Adrenal gland (tissue), 12 donors: ENCODE data around the gene TTC3. TPM values are rescaled to one million over a fixed set of nuclear protein-coding genes. Genes with fewer than 3 reads are reported as not detected.

Experiments used
- DNase-seq, 7 donors: peaks; one replicate each; pipeline ENCODE4 v3.0.0-alpha.2; 2019 to 2020
- H3K27ac ChIP-seq, 5 donors: fragments of 200-600 bp; sonication (generic) in 4 of 5; 1 replicate in 3 of 5; 2 replicates in 2 of 5; pipeline versions ENCODE4 v1.5.1 to v1.8.0; 2016 to 2020; ENCODE audit warnings: mild to moderate bottlenecking in 1 of 5
- H3K27me3 ChIP-seq: fragments of 200-600 bp; 2 replicates; pipeline ENCODE4 v1.8.0; 2021
- H3K36me3 ChIP-seq, 2 donors: fragments of 200-600 bp; replicated peaks in 1 of 2; 1 replicate in 1 of 2; 2 replicates in 1 of 2; pipeline versions ENCODE4 v1.5.1 to v1.8.0; 2018 to 2022
- H3K4me1 ChIP-seq, 2 donors: fragments of 200-600 bp; replicated peaks in 1 of 2; 1 replicate in 1 of 2; 2 replicates in 1 of 2; pipeline versions ENCODE4 v1.5.1 to v1.8.0; 2018 to 2021
- H3K4me3 ChIP-seq, 4 donors: fragments of 200-600 bp; sonication (generic) in 3 of 4; one replicate each; pipeline ENCODE4 v1.5.1; 2016 to 2018
- H3K9me3 ChIP-seq, 3 donors: fragments of 200-600 bp; sonication (generic) in 1 of 3; replicated peaks in 1 of 3; 1 replicate in 2 of 3; 2 replicates in 1 of 3; pipeline versions ENCODE4 v1.5.1 to v1.8.0; 2016 to 2021
- POLR2A ChIP-seq, 2 donors: fragments of 450-650 bp; IDR thresholded peaks; one replicate each; pipeline ENCODE4 v1.6.1; 2017; ENCODE audit warnings: antibody characterized with exemption in 2 of 2, mild to moderate bottlenecking in 2 of 2, moderate library complexity in 1 of 2
- WGBS, 4 donors: extraction: QIAGEN DNeasy Blood & Tissue Kit in 2 of 4; methylation state at CpG; one replicate each; pipeline versions ENCODE4 v1.1.5 to v1.1.7; 2013 to 2017; 5-methylcytosine and 5-hydroxymethylcytosine counted together
- intact Hi-C, 2 donors: fragments of 100-400 bp; cut with DNase I; formaldehyde crosslinking; loops; one replicate each; pipeline versions ENCODE4 v1.14.1 to v1.15.0; 2022 to 2023
- polyA plus RNA-seq, 3 donors: library from polyadenylated mRNA; stranded (reverse); fragments of 200-250 nt in 2 of 3; fragments of 350-450 nt in 1 of 3; fragmentation: Illumina TruSeq in 1 of 3; extraction: RNeasy Lipid Tissue Mini Kit (QIAGEN cat#74804) in 1 of 3; gene quantifications; one replicate each; pipeline ENCODE4 v1.2.3, GENCODE V29; 2013 to 2014
- small RNA-seq, 2 donors: library from RNA; depleted of rRNA; stranded (forward); fragments of <200 nt; gene quantifications; one replicate each; pipeline ENCODE3, GENCODE V24; 2016
- total RNA-seq, 9 donors: library from RNA; depleted of rRNA in 4 of 9; stranded (reverse); fragments of >200 nt in 4 of 9; fragments of 120-200 nt in 1 of 9; fragmentation: NEBNext Ultra II Directional in 1 of 9; extraction: Animal tissue kit (Norgen Biotek cat#: 25700) in 1 of 9; gene quantifications; one replicate each; pipeline versions ENCODE4 v1.1.0 to v1.2.4, GENCODE V29; 2013 to 2023
- TF ChIP-seq, protein P1 (sequence below), 6 experiments: fragments of 450-650 bp in 4 of 6; fragments of 200-600 bp in 2 of 6; sonication (generic) in 1 of 6; IDR thresholded peaks; 1 replicate in 5 of 6; 2 replicates in 1 of 6; pipeline versions ENCODE4 v1.5.1 to v1.8.0; 2016 to 2021; ENCODE audit warnings: antibody characterized with exemption in 6 of 6, mild to moderate bottlenecking in 2 of 6, moderate library complexity in 1 of 6
- donor health status: healthy with polysubstance abuse.
- donor health status: Bipolar disorder and iron deficiency.
- donor health status: DM: yes; HTN: yes; CAD: no.
- donor health status: DM: no; HTN: no; CAD: no.
- donor health status: DM: no; HTN: no; CAD: no.
- donor health status: DM: yes; HTN: yes; CAD: no.

TTC3 gene
- total and polyA plus RNA-seq, 12 donors = 37.9 to 286 (median 136) TPM

- Histone ChIP-seq H3K27ac (no peak overlapping the region), H3K4me1 (peaks cover 0 to 8% of the 10 kb centered on the region in 2 donors), H3K27me3 (no peaks in the 10 kb centered on the region), H3K4me3 (no peak overlapping the region), H3K9me3 (no peaks in the 10 kb centered on the region), H3K36me3 (no peaks in the 10 kb centered on the region)
- intact Hi-C loops = no loop called here
- TF ChIP-seq, protein P1, sequence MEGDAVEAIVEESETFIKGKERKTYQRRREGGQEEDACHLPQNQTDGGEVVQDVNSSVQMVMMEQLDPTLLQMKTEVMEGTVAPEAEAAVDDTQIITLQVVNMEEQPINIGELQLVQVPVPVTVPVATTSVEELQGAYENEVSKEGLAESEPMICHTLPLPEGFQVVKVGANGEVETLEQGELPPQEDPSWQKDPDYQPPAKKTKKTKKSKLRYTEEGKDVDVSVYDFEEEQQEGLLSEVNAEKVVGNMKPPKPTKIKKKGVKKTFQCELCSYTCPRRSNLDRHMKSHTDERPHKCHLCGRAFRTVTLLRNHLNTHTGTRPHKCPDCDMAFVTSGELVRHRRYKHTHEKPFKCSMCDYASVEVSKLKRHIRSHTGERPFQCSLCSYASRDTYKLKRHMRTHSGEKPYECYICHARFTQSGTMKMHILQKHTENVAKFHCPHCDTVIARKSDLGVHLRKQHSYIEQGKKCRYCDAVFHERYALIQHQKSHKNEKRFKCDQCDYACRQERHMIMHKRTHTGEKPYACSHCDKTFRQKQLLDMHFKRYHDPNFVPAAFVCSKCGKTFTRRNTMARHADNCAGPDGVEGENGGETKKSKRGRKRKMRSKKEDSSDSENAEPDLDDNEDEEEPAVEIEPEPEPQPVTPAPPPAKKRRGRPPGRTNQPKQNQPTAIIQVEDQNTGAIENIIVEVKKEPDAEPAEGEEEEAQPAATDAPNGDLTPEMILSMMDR (IDR thresholded peaks at IDR 0.05) = no peak
- TF ChIP-seq POLR2A (IDR thresholded peaks at IDR 0.05) = no peak
- 74 to 90% (median 83%) methylated on average over 2 of the region's 2 CpGs for WGBS, 4 donors
- DNase-seq = no peak
Measured at GRCh38 chr21:37251294-37251634, 178.2 kb downstream of the TTC3 start.

Small RNAs within 50 kb of the gene (small RNA-seq; reads per million reads assigned to genes)
- 0 reads per million in 2 donors for gene RN7SL678P
- 0 reads per million in 2 donors for gene RNU6-696P

Other genes starting within 250 kb of the TTC3 start
- gene HLCS, start 106.6 kb upstream of the TTC3 start, total RNA-seq = 10 to 100 TPM; 13.3 to 34.4 (median 20.5) TPM
- 10 to 100 TPM in 1 of 3 donors, 1 to 10 TPM in 2; 4.4 to 18.3 (median 6.4) TPM for gene HLCS, start 106.6 kb upstream of the TTC3 start, polyA plus RNA-seq
- gene RIPPLY3, start 66.6 kb upstream of the TTC3 start, total RNA-seq = under 1 TPM in 6 of 9 donors, not detected in 3; 0.17 to 0.42 (median 0.38) TPM
- gene RIPPLY3, start 66.6 kb upstream of the TTC3 start, polyA plus RNA-seq = 1 to 10 TPM in 1 of 3 donors, under 1 TPM in 2; 0.22 to 1.3 (median 0.40) TPM
- 10 to 100 TPM in 8 of 9 donors, 1 to 10 TPM in 1; 7.3 to 97.3 (median 55.4) TPM for gene PIGP, start 183 bp upstream of the TTC3 start, total RNA-seq
- 100 to 1,000 TPM in 1 of 3 donors, 10 to 100 TPM in 2; 23.2 to 236 (median 33.9) TPM for gene PIGP, start 183 bp upstream of the TTC3 start, polyA plus RNA-seq
- gene VPS26C, start 194.1 kb downstream of the TTC3 start, total RNA-seq = 10 to 100 TPM; 52.5 to 94.8 (median 66.1) TPM
- gene VPS26C, start 194.1 kb downstream of the TTC3 start, polyA plus RNA-seq = 10 to 100 TPM; 14.3 to 50.6 (median 22.6) TPM